Measurements from ENCODE around the gene SLC22A1.

DNA sequence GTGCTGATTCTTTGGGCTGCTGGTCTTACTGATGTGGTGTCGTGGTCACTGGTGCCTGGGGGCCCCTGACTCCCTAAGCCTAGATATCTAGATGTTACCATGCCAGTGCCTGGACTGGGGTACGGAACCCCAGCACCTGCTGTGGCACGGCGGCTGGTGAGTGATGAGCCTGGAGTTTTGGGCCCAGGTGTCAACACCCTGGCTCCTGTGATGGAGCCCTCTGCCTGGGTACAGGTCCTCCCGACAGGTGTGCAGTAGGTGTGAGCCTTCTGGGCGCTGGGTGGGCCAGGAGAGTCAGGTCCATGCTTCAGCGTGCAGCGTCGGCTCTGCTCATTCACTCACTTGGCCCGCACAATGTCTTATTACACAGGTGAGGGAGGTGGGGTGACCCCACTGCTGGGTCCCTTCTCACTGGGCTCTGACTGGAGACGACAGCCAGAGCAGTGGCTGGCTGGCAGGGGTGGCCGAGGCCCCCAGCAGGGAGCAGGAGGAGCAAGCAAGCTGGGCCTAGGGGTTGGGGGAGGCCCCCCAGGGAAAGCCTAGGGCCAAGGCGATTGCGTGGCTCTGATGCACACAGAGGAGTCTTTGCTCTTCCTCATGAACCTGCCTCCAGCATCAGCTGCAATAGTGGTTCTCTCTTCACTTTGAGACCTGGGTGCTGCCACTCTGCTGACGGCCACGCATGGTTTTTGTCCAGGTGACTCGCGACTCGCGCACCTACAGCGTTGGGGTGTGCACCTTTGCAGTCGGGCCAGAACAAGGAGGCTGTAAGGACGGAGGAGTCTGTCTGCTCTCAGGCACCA lies 42.5 kb upstream of the SLC22A1 start:
- no peak for TF ChIP-seq KLF7 (tag by site-specific recombination; IDR thresholded peaks at IDR 0.05; ENCODE audit: borderline replicate concordance)
- TF ChIP-seq, protein P1, sequence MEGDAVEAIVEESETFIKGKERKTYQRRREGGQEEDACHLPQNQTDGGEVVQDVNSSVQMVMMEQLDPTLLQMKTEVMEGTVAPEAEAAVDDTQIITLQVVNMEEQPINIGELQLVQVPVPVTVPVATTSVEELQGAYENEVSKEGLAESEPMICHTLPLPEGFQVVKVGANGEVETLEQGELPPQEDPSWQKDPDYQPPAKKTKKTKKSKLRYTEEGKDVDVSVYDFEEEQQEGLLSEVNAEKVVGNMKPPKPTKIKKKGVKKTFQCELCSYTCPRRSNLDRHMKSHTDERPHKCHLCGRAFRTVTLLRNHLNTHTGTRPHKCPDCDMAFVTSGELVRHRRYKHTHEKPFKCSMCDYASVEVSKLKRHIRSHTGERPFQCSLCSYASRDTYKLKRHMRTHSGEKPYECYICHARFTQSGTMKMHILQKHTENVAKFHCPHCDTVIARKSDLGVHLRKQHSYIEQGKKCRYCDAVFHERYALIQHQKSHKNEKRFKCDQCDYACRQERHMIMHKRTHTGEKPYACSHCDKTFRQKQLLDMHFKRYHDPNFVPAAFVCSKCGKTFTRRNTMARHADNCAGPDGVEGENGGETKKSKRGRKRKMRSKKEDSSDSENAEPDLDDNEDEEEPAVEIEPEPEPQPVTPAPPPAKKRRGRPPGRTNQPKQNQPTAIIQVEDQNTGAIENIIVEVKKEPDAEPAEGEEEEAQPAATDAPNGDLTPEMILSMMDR (tag by site-specific recombination; IDR thresholded peaks at IDR 0.05), result no peak
- TF ChIP-seq, protein P2, sequence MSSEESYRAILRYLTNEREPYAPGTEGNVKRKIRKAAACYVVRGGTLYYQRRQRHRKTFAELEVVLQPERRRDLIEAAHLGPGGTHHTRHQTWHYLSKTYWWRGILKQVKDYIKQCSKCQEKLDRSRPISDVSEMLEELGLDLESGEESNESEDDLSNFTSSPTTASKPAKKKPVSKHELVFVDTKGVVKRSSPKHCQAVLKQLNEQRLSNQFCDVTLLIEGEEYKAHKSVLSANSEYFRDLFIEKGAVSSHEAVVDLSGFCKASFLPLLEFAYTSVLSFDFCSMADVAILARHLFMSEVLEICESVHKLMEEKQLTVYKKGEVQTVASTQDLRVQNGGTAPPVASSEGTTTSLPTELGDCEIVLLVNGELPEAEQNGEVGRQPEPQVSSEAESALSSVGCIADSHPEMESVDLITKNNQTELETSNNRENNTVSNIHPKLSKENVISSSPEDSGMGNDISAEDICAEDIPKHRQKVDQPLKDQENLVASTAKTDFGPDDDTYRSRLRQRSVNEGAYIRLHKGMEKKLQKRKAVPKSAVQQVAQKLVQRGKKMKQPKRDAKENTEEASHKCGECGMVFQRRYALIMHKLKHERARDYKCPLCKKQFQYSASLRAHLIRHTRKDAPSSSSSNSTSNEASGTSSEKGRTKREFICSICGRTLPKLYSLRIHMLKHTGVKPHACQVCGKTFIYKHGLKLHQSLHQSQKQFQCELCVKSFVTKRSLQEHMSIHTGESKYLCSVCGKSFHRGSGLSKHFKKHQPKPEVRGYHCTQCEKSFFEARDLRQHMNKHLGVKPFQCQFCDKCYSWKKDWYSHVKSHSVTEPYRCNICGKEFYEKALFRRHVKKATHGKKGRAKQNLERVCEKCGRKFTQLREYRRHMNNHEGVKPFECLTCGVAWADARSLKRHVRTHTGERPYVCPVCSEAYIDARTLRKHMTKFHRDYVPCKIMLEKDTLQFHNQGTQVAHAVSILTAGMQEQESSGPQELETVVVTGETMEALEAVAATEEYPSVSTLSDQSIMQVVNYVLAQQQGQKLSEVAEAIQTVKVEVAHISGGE (tag by site-specific recombination; conservative IDR thresholded peaks at IDR 0.05; ENCODE audit: low read depth), result no peak
- TF ChIP-seq, protein P3, sequence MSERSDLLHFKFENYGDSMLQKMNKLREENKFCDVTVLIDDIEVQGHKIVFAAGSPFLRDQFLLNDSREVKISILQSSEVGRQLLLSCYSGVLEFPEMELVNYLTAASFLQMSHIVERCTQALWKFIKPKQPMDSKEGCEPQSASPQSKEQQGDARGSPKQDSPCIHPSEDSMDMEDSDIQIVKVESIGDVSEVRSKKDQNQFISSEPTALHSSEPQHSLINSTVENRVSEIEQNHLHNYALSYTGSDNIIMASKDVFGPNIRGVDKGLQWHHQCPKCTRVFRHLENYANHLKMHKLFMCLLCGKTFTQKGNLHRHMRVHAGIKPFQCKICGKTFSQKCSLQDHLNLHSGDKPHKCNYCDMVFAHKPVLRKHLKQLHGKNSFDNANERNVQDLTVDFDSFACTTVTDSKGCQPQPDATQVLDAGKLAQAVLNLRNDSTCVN (tag by site-specific recombination; optimal IDR thresholded peaks at IDR 0.05), result no peak
- no peak for TF ChIP-seq ZNF223 (tag by site-specific recombination; IDR thresholded peaks at IDR 0.05)
- TF ChIP-seq YY1 (tag by site-specific recombination; IDR thresholded peaks at IDR 0.05), result no peak
- no peak for TF ChIP-seq ZBTB7A (tag by site-specific recombination; IDR thresholded peaks at IDR 0.05; ENCODE audit: low read depth)
- no peak for TF ChIP-seq ZNF248 (tag by site-specific recombination; IDR thresholded peaks at IDR 0.05)
- TF ChIP-seq SALL2 (tag by site-specific recombination; IDR thresholded peaks at IDR 0.05; ENCODE audit: borderline replicate concordance), result no peak
- no peak for TF ChIP-seq MYNN (tag by site-specific recombination; IDR thresholded peaks at IDR 0.05; ENCODE audit: borderline replicate concordance)
- no peak for TF ChIP-seq ZNF292 (tag by site-specific recombination; IDR thresholded peaks at IDR 0.05; ENCODE audit: borderline replicate concordance, low read depth)
- no peak for TF ChIP-seq ZNF514 (tag by site-specific recombination; IDR thresholded peaks at IDR 0.05)
- no peak for TF ChIP-seq GFI1B (tag by site-specific recombination; IDR thresholded peaks at IDR 0.05)
- TF ChIP-seq, protein P4, sequence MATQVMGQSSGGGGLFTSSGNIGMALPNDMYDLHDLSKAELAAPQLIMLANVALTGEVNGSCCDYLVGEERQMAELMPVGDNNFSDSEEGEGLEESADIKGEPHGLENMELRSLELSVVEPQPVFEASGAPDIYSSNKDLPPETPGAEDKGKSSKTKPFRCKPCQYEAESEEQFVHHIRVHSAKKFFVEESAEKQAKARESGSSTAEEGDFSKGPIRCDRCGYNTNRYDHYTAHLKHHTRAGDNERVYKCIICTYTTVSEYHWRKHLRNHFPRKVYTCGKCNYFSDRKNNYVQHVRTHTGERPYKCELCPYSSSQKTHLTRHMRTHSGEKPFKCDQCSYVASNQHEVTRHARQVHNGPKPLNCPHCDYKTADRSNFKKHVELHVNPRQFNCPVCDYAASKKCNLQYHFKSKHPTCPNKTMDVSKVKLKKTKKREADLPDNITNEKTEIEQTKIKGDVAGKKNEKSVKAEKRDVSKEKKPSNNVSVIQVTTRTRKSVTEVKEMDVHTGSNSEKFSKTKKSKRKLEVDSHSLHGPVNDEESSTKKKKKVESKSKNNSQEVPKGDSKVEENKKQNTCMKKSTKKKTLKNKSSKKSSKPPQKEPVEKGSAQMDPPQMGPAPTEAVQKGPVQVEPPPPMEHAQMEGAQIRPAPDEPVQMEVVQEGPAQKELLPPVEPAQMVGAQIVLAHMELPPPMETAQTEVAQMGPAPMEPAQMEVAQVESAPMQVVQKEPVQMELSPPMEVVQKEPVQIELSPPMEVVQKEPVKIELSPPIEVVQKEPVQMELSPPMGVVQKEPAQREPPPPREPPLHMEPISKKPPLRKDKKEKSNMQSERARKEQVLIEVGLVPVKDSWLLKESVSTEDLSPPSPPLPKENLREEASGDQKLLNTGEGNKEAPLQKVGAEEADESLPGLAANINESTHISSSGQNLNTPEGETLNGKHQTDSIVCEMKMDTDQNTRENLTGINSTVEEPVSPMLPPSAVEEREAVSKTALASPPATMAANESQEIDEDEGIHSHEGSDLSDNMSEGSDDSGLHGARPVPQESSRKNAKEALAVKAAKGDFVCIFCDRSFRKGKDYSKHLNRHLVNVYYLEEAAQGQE (tag by site-specific recombination; IDR thresholded peaks at IDR 0.05), result no peak
